SK-N-SH treated with all-trans-retinoic acid at 6 μM for 48 hours (cell line): ENCODE data around the gene CLIC2.
"Not testable (repeated sequence)": the region's sequence is repeated elsewhere in the genome, so short reads cannot be mapped to it uniquely, and the experiment has no call there.

ENCODE experiments used
- BACH2 ChIP-seq: fragments of 250-450 bp; sonication (Bioruptor Pico); IDR thresholded peaks from 2 replicates; pipeline ENCODE4 v1.9.0; 2021; ENCODE audit warnings: mild to moderate bottlenecking, borderline replicate concordance
- ZNF565 ChIP-seq: fragments of 450-650 bp; formaldehyde crosslinking; conservative IDR thresholded peaks from 2 replicates; pipeline ENCODE4 v1.5.0; 2020; ENCODE audit warnings: low read depth, mild to moderate bottlenecking, moderate library complexity

- not testable (repeated sequence) for TF ChIP-seq ZNF565, BACH2 (CRISPR knock-in tag)
Measured at GRCh38 chrX:155267995-155268394, 66.4 kb downstream of the CLIC2 start.
